ENCODE measurements around the gene PRAC2. TPM values are rescaled to one million over a fixed set of nuclear protein-coding genes. Genes with fewer than 3 reads are reported as not detected.

Gene PRAC2
- polyA plus RNA-seq, 1 donor (not counting 4 experiments of a cell fraction or from before 2014, with no cell fraction given), result not detected

DNA sequence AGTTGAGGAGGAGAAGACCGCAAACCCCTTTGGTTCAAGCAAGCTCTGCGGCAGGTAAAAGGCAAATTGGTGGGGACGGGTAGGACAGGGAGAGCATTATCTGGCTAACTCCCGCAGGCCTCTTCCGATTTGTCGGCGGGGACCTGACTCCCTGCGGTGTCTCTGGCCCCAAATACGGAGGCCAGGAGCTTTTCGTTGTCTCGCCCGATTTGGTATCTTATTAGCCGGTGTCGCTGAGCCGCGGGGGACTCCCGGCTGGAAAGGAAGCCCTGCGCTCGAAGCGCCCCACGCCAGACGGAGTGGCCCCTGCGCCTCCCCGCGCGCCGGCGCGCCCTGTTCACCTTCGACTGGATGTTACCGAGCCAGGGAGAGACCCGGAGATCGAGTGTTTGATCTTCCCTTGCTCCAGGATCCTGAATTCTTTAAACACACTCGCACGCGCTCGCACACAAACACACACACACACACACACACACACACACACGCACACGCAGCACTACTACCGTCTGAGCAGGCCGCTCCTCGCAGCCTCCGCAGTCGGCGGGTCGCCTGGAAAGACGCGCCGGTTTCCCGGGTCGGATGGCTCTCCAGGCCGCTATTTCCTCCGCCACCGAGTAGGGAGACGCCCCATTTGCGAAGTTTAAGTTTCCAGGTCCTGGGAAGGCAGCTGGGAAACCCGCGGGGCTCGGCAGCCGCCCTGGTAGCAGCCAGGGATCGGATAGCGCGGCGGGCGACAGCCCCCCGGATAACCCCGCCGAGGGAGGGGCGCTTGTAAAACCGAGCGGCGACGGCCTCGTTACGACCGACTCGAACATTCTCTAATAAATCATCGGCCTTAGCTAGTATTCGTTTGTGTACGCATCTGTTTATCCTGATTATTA, 4.0 kb upstream of the PRAC2 start:
- TF ChIP-seq EZH2 (IDR thresholded peaks at IDR 0.05; ENCODE audit: low read length), result peak; percentile 68
- TF ChIP-seq, protein P1, sequence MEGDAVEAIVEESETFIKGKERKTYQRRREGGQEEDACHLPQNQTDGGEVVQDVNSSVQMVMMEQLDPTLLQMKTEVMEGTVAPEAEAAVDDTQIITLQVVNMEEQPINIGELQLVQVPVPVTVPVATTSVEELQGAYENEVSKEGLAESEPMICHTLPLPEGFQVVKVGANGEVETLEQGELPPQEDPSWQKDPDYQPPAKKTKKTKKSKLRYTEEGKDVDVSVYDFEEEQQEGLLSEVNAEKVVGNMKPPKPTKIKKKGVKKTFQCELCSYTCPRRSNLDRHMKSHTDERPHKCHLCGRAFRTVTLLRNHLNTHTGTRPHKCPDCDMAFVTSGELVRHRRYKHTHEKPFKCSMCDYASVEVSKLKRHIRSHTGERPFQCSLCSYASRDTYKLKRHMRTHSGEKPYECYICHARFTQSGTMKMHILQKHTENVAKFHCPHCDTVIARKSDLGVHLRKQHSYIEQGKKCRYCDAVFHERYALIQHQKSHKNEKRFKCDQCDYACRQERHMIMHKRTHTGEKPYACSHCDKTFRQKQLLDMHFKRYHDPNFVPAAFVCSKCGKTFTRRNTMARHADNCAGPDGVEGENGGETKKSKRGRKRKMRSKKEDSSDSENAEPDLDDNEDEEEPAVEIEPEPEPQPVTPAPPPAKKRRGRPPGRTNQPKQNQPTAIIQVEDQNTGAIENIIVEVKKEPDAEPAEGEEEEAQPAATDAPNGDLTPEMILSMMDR (optimal IDR thresholded peaks at IDR 0.05 in 1 of 3, IDR thresholded peaks at IDR 0.05 in 1 of 3, conservative IDR thresholded peaks at IDR 0.05 in 1 of 3; ENCODE audit: extremely low read depth in 1 of 3, insufficient read depth in 2 of 3, low read length in 3 of 3), result no peak
- dilution Hi-C loops (cut with MboI; ENCODE audit: extremely low pct_ligation_motif_present, low sequenced_read_pairs), result no loop called here
- Histone ChIP-seq H3K9me1 (ENCODE audit: control insufficient read depth, extremely low read depth, insufficient read depth, low read length) (no peaks in the 10 kb centered on the region), H3K27ac (ENCODE audit: control insufficient read depth, insufficient read depth, low read length) (no peak overlapping the region), H3K27me3 (ENCODE audit: control insufficient read depth, extremely low read depth, insufficient read depth, low read length) (peaks cover 91% of the 10 kb centered on the region), H3K9me3 (ENCODE audit: control insufficient read depth, low read depth, low read length) (no peaks in the 10 kb centered on the region), H4K20me1 (ENCODE audit: control insufficient read depth, extremely low read depth, insufficient read depth, low read length) (peaks cover 7% of the 10 kb centered on the region), H2AFZ (ENCODE audit: control insufficient read depth, low read length) (no peak overlapping the region), H3K36me3 (ENCODE audit: control insufficient read depth in 2 of 2, extremely low read depth in 1 of 2, insufficient read depth in 2 of 2, low read length in 2 of 2) (no peaks in the 10 kb centered on the region), H3K4me1 (ENCODE audit: control insufficient read depth, extremely low read depth, insufficient read depth, low read length) (peaks cover 4% of the 10 kb centered on the region), H3K4me3 (ENCODE audit: control insufficient read depth in 2 of 3, extremely low read depth in 1 of 3, insufficient read depth in 2 of 3, low read depth in 1 of 3, low read length in 3 of 3) (no peak overlapping the region), H3K4me2 (ENCODE audit: control insufficient read depth, extremely low read depth, insufficient read depth, low read depth, low read length) (peak overlapping the region; percentile 27), H3K9ac (ENCODE audit: control insufficient read depth, extremely low read depth, insufficient read depth, low read length) (no peak overlapping the region), H3K79me2 (ENCODE audit: control insufficient read depth, insufficient read depth, low read length) (no peaks in the 10 kb centered on the region)
- FAIRE-seq (no peak), DNase-seq (ENCODE audit: low read depth, low spot score) (no peak)

DNA sequence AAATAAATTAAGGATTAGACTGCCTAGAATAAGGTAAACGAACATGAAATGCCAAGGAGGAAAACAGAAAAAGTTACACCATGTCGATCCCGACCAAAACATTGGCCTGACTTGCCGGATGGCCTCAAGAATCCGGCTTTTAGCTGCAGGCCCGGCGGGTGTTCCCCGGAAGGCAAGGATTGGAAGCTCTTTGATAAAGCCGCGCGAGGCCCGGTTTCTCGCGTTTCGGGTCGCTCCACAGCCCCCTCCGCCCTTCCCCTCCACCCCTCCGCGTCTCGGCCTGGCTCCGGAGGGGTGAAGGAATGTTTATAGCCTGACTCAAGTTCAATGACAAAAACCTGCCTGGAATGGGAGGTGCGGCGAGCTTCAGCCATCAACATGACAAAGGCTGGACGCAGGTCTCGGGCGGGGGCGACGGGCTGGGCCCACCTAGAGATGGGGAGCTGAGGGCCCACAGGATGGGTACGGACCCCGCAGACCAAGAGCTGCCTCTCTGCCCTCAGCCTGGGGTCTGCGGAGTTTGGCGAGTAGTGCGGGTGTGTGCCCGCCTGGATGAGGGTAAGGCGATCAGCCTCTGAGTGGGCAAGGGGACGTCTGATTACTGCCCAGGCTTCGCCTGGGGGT, 3.2 kb upstream of the PRAC2 start:
- Histone ChIP-seq H3K4me1 (ENCODE audit: control insufficient read depth, extremely low read depth, insufficient read depth, low read length) (peaks cover 4% of the 10 kb centered on the region), H2AFZ (ENCODE audit: control insufficient read depth, low read length) (no peak overlapping the region), H3K27ac (ENCODE audit: control insufficient read depth, insufficient read depth, low read length) (no peak overlapping the region), H3K9me1 (ENCODE audit: control insufficient read depth, extremely low read depth, insufficient read depth, low read length) (no peaks in the 10 kb centered on the region), H4K20me1 (ENCODE audit: control insufficient read depth, extremely low read depth, insufficient read depth, low read length) (peaks cover 7% of the 10 kb centered on the region), H3K36me3 (ENCODE audit: control insufficient read depth in 2 of 2, extremely low read depth in 1 of 2, insufficient read depth in 2 of 2, low read length in 2 of 2) (no peaks in the 10 kb centered on the region), H3K9ac (ENCODE audit: control insufficient read depth, extremely low read depth, insufficient read depth, low read length) (no peak overlapping the region), H3K79me2 (ENCODE audit: control insufficient read depth, insufficient read depth, low read length) (no peaks in the 10 kb centered on the region), H3K27me3 (ENCODE audit: control insufficient read depth, extremely low read depth, insufficient read depth, low read length) (peaks cover 97% of the 10 kb centered on the region), H3K4me3 (ENCODE audit: control insufficient read depth in 2 of 3, extremely low read depth in 1 of 3, insufficient read depth in 2 of 3, low read depth in 1 of 3, low read length in 3 of 3) (no peak overlapping the region), H3K9me3 (ENCODE audit: control insufficient read depth, low read depth, low read length) (no peaks in the 10 kb centered on the region), H3K4me2 (ENCODE audit: control insufficient read depth, extremely low read depth, insufficient read depth, low read depth, low read length) (no peak overlapping the region)
- no peak for DNase-seq (ENCODE audit: low read depth, low spot score)
- TF ChIP-seq EZH2 (IDR thresholded peaks at IDR 0.05; ENCODE audit: low read length), result no peak
- TF ChIP-seq, protein P1 (optimal IDR thresholded peaks at IDR 0.05 in 1 of 3, IDR thresholded peaks at IDR 0.05 in 1 of 3, conservative IDR thresholded peaks at IDR 0.05 in 1 of 3; ENCODE audit: extremely low read depth in 1 of 3, insufficient read depth in 2 of 3, low read length in 3 of 3), result no peak
- no peak for FAIRE-seq
- dilution Hi-C loops (cut with MboI; ENCODE audit: extremely low pct_ligation_motif_present, low sequenced_read_pairs), result no loop called here

Data from keratinocyte (primary cell).